Stimulated activated CD8-positive, alpha-beta memory T cell treated with anti-CD3 and anti-CD28 coated beads, Interleukin-4, amount 100 ng/mL, for 48 hours (primary cell): ENCODE results near the gene NDUFV1.
"Not testable (repeated sequence)": the region's sequence is repeated elsewhere in the genome, so short reads cannot be mapped to it uniquely, and the experiment has no call there.

Experiments
- DNase-seq: peaks from one replicate; pipeline ENCODE4 v3.0.0-alpha.2; 2020

Gene NDUFV1

DNA sequence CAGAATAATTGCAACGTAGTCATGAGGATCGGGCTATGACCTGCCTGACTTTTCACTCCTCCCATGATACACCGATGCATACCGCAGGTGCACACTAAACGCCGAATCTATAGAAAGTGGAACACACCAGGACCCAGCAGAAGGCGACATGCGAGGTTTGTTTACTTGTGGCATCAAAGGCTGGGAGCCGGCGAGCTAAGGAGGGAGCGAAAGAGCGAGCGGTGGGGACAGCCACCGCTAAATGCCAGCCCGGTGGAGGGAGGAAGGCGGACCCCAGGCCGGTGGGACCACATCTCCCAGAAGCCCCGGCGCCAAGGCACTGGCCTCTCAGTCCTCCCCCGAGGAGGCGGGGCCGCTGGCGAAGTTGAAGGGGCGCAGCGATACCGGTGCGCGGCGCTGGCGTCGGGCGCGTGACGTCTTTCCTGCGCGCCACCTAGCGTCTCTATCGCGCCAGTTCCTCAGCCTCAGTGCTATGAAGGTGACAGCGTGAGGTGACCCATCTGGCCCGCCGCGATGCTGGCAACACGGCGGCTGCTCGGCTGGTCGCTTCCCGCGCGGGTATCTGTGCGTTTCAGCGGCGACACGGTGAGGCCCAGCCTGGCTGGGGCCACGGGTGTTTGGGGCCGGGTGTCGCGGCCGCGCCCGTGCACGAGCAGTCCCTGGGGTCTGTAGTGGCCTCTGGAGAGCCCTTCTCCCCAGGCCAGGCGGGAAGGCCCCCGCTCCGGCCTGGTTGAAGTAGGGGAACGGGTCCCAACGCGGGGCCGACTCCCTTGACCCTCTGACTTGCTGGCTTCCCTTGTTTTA, at the start of gene NDUFV1:
TSS of gene NDUFV1 (plus strand) at position 445 of the 804 bp plus-strand sequence. CDS start at position 514, 69 bp downstream.
- DNase-seq, result peak; percentile 98

DNA sequence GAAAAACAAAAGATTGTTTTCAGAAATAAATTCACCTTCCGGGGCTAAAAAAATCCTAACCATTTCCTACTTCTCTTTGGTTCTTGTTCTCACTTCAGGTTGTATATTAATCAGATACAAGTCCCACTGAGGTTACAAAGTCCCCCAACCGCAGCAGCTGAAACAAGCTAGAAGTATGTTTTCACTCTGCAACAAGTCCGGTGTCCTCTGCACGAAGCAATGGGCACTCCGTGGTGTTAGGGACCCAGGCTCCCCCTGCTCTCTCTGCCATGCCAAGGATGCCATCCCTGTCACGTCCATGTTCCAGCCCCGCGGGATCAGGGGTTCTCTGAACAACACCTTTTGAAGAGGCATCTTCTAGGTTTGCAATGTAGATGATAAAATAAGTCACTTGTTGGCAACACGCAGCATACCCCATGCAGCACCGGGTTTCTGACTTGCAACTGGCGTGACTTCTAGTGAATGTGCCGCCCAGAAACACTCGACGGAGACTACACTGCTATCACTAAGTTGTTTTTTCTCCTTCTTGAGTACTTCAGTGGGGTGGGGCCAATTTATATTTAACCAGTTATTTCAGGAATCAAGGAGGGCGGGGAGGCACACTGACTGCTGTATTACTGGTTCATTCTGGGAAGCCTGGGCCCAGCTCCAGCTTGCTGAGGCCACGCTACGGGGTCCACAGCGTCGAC, 48.5 kb upstream of the NDUFV1 start:
- no peak for DNase-seq

DNA sequence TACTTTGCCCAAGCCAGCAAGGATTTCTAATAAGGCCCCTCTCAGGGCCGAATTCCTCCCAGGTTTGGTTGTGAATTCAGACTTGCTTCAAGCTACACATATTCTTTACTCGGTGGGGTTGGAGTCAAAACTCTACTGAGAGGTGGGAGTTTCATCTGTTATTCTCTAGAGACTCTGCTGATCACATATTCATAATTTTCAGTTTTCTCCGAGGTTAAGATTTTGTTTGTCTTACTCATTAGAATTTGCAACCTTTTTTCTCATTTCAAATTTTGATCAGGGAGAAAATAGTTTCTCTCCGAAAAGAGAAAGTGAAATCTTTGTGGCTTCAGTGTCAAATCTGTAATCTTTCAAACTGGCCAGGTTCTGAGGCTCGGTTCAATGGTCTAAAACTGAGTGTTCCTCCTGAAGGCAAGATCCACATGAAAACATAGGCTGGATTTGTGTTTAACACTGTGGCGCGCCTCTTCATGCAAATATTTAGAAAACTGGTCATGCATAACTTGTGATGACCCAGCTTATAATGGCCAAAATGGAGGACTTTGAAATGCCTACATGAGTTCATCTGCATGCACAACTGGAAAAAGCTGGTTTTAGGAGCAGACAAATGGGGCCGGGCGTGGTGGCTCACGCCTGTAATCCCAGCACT, 44.6 kb upstream of the NDUFV1 start:
- no peak for DNase-seq

DNA sequence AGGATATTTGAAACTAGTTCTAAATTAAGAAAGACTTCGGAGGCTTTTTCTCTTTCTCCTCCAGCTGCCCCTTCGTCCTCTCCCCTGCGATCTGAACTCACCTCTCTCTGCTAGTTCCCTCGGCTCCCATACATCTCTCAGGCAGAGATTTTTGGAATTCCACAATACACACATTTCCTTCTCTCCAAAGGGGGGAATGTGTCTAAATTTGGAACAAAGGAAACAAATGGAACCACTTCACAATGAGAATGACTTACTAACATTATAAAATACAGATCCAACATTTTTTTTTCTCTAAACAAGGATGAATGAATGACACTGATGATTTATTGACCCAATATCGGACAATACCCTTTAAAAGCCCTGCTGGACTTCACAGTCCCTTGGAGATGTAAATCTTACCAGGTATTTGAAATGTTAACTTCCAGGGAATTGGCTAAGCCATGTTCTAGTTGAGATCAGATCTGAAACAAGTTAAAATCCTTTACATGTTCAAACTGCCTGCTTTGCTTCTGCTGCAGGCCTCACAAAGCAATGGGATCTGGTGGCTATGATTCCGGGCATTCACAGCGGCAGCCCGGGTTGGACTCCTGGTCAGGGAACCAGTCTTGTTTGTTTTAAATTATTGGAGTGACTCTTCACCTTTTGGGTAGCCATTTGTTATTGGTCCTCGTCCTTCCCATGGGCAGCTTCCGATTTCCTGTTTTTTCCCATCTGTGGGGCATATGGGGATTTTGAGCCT, 43.6 kb upstream of the NDUFV1 start:
- DNase-seq, result no peak

DNA sequence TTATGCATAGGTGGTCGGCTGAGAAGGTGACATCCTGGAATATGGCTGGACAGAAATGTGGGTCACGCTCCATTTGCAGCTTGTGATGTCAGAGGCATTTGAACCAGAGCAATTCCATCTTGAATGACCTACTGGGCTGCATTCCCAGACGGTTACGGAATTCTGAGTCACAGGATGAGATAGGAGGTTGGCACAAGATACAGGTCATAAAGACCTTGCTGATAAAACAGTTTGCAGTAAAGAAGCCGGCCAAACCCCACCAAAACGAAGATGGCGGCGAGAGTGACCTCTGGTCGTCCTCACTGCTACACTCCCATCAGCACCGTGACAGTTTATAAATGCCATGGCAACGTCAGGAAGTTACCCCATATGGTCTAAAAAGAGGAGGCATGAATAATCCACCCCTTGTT, 43.0 kb upstream of the NDUFV1 start:
- DNase-seq, result not testable (repeated sequence)

DNA sequence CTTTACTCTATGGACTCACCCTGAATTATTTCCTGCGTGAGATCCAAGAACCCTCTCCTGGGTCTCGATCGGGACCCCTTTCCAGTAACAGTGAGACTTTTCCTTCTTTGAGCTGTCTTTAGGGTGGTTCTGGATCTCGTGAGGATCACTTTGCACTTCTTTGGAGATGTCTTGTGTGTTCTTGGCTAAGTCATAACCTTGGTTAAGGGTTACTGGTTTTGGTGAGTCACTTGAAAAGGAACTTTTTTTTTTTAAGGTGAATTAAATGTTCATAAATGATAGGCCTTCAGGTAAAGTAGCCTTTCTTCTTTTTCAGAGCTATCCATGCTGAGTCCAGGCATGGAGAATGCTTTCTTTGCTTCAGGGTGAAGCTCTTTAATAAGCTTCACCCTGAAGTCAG, 42.5 kb upstream of the NDUFV1 start:
- DNase-seq, result no peak

DNA sequence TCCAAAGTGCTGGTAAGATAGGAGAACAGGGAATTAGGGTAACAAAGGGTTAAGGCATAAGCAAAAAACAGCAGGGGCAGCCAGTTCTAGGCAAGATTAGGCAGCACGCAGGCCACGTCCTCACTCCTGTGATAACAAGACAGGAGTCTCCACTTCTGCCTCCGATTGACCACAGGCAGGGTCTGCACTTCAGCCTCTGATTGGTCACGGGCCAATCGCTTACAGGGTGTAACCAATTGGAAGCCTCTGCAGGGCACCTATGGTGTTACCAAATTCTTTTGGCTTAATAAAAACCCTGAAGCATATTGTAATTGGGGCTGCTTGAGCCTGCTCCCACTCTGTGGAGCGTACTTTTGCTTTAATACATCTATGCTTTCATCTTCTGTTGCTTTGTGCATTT, 35.3 kb upstream of the NDUFV1 start:
- no peak for DNase-seq

DNA sequence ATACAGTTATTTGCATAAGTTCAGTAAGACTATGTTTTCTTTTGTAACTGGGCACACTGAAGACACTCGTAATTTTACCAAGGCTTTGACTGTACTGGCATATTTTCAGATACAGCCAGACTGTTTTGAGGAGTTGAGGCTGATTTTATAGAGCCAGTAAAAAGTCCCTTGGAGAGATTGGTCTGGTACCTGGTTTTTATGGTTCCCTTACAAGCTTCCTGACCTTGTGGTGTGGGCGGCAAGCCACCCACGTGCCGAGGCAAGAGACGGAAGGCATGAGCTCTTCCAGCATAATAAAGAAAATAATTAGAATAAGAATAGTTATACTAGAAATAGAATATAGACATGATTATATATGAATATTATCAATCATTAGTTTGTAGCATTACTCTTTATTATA, 34.4 kb upstream of the NDUFV1 start:
- no peak for DNase-seq

DNA sequence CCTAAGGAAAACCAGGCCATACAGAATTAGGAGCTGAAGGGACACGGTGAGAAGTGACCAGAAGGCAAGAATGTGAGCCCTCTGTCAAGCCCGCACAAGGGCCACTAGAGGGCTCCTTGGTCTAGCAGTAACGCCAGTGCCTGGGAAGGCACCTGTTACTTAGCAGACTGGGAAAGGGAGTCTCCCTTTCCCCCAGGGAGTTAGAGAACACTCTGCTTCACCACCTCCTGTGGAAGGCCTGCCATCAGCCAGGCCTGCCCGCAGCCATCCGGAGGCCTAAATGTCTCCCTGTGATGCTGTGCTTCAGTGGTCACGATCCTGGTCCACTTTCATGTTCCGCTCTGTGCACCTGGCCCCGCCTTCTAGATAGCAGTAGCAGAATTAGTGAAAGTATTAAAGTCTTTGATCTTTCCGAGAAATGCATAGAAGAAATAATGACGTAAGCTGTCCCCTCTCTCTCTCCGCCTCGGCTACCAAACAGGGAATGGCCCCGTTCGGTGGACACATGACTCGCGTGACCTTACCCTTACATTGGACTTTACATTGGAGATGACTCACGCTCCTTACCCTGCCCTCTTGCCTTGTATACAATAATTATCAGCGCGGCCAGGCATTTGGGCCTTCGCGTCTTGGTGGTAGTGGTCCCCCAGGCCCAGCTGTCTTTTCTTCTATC, 33.9 kb upstream of the NDUFV1 start:
- DNase-seq, result peak; percentile 48

DNA sequence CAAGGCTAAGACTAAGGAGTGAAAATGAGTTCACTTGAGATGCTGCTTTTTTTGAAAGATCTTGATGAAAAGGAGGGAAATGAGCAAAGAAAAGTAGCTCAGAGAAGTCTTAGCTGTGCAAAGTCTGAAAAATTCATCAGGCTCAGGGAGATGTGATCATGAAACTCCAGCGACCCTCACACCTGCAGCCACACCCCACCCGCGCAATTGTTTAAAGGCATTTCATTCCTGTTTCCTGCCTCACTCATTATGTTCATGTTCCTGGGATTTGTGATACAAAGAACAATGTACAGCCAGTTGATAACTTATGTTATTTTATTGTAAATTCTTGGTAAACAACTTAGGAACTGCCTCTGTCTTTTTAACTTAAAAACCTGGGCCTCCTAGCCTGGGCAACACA, 31.8 kb upstream of the NDUFV1 start:
- no peak for DNase-seq

DNA sequence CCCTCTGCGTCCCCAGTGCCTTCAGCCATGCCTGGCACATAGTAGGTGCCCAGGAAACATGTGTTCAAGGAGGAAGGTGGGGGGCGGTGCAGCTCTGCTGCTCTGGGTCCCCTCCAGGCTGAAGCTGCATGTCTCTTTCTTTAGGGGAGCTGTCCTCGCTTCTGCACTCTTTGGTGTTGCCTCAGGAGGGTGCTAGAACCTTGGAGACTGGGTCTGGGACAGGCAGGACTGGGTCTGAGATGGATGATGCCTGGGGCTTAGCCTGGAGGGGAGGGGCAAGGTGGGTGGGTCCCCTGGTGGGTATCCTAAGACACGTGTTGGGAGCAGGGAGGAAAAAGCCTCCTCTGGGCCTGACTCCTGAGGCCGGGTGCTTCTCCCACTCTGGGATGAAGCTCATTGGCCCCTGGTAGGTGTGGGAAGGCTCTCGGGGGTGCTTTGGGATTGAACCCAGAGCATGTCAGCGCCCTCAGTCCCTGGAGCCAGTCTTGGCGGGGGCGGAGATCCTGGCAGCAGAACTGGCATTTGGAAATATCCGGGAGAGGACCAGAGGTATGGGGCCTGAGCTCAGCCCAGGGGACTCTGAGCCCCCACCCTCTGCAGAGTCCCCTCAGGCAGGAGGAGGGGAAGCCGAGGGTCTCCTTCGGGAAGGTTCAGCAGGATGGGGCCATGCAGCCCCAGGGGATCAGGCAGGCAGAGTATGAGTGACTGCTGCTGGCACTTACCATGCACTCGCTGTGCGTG, 29.8 kb upstream of the NDUFV1 start:
- DNase-seq, result no peak

DNA sequence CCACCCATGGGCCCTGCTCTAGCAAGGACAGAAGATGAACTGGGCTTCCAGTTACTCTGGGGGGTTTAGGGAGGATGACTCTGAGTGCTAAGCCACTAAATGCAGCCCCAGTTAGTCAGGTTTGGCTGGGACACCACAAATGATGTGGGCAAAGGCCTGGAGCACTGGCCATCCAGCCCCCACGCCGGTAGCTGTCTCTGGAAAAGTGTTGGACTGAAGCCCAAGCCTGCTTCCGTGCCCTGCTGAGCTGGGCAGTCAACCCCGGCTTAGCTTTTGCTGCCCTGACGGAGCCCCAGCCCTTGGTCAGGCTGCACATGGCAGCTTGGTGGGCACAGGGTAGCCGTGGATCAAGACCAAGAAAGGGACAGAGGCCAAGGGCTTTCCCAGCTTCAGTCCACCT, 28.8 kb upstream of the NDUFV1 start:
- DNase-seq, result no peak

DNA sequence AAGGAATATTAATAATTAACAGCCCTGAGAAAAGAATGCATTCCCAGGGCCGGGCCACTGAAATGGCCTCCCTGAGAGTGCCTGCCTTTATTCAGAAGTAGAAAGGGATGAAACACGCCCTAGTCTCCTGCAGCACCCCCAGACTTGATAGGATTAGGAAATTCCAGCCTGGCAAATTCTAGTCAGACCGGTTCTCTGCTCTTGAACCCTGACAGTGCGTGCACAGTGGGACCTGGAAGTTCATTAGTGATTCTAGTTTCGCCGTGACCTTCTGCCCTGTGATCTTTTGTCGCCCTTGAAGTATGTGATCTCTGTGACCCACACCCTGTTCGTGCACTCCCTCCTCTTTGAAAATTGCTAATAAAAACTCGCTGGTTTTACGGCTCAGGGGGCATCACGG, 25.3 kb upstream of the NDUFV1 start:
- DNase-seq, result no peak

DNA sequence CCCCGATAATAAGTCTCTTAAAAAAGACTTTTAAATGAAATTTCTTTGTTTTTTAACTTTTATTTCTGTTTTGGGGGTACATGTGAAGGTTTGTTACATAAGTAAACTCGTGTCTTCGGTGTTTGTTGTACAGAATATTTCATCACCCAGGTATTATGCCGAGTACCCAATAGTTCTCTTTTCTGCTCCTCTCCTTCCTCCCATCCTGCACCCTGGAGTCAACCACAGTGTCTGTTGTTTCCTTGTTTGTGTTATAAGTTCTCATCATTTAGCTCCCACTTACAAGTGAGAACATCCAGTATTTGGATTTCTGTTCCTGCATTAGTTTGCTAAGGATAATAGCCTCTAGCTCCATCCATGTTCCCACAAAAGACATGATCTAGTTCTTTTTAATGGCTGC, 24.7 kb upstream of the NDUFV1 start:
- no peak for DNase-seq

DNA sequence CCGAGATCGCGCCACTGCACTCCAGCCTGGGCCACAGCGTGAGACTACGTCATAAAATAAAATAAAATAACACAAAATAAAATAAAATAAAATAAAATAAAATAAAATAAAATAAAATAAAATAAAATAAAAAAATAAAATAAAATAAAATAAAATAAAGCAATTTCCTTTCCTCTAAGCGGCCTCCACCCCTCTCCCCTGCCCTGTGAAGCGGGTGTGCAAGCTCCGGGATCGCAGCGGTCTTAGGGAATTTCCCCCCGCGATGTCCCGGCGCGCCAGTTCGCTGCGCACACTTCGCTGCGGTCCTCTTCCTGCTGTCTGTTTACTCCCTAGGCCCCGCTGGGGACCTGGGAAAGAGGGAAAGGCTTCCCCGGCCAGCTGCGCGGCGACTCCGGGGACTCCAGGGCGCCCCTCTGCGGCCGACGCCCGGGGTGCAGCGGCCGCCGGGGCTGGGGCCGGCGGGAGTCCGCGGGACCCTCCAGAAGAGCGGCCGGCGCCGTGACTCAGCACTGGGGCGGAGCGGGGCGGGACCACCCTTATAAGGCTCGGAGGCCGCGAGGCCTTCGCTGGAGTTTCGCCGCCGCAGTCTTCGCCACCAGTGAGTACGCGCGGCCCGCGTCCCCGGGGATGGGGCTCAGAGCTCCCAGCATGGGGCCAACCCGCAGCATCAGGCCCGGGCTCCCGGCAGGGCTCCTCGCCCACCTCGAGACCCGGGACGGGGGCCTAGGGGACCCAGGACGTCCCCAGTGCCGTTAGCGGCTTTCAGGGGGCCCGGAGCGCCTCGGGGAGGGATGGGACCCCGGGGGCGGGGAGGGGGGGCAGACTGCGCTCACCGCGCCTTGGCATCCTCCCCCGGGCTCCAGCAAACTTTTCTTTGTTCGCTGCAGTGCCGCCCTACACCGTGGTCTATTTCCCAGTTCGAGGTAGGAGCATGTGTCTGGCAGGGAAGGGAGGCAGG, 23.2 kb upstream of the NDUFV1 start, which contains the start of gene GSTP1:
TSS of gene GSTP1 (plus strand) at position 566 of the 958 bp plus-strand sequence. CDS start at position 598, 32 bp downstream.
- DNase-seq, result peak; percentile 88

DNA sequence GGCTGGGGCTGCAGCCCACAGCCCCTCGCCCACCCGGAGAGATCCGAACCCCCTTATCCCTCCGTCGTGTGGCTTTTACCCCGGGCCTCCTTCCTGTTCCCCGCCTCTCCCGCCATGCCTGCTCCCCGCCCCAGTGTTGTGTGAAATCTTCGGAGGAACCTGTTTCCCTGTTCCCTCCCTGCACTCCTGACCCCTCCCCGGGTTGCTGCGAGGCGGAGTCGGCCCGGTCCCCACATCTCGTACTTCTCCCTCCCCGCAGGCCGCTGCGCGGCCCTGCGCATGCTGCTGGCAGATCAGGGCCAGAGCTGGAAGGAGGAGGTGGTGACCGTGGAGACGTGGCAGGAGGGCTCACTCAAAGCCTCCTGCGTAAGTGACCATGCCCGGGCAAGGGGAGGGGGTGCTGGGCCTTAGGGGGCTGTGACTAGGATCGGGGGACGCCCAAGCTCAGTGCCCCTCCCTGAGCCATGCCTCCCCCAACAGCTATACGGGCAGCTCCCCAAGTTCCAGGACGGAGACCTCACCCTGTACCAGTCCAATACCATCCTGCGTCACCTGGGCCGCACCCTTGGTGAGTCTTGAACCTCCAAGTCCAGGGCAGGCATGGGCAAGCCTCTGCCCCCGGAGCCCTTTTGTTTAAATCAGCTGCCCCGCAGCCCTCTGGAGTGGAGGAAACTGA, 22.4 kb upstream of the NDUFV1 start:
- peak; percentile 55 for DNase-seq

DNA sequence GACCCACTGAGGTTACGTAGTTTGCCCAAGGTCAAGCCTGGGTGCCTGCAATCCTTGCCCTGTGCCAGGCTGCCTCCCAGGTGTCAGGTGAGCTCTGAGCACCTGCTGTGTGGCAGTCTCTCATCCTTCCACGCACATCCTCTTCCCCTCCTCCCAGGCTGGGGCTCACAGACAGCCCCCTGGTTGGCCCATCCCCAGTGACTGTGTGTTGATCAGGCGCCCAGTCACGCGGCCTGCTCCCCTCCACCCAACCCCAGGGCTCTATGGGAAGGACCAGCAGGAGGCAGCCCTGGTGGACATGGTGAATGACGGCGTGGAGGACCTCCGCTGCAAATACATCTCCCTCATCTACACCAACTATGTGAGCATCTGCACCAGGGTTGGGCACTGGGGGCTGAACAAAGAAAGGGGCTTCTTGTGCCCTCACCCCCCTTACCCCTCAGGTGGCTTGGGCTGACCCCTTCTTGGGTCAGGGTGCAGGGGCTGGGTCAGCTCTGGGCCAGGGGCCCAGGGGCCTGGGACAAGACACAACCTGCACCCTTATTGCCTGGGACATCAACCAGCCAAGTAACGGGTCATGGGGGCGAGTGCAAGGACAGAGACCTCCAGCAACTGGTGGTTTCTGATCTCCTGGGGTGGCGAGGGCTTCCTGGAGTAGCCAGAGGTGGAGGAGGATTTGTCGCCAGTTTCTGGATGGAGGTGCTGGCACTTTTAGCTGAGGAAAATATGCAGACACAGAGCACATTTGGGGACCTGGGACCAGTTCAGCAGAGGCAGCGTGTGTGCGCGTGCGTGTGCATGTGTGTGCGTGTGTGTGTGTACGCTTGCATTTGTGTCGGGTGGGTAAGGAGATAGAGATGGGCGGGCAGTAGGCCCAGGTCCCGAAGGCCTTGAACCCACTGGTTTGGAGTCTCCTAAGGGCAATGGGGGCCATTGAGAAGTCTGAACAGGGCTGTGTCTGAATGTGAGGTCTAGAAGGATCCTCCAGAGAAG, 21.6 kb upstream of the NDUFV1 start:
- no peak for DNase-seq

DNA sequence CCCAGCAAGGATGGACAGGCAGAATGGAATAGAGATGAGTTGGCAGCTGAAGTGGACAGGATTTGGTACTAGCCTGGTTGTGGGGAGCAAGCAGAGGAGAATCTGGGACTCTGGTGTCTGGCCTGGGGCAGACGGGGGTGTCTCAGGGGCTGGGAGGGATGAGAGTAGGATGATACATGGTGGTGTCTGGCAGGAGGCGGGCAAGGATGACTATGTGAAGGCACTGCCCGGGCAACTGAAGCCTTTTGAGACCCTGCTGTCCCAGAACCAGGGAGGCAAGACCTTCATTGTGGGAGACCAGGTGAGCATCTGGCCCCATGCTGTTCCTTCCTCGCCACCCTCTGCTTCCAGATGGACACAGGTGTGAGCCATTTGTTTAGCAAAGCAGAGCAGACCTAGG, 20.8 kb upstream of the NDUFV1 start:
- DNase-seq, result no peak
